Mesodermal cell (in vitro differentiated cells): ENCODE measurements around the gene SERPINA9.
"Not testable (repeated sequence)": the region's sequence is repeated elsewhere in the genome, so short reads cannot be mapped to it uniquely, and the experiment has no call there.

Experiments
- H3K27ac ChIP-seq: 2 replicates; pipeline ENCODE4 v1.7.0; 2013; ENCODE audit warnings: mild to moderate bottlenecking, low read depth, low read length, moderate library complexity; ENCODE audit not compliant: severe bottlenecking
- H3K36me3 ChIP-seq: 2 replicates; pipeline ENCODE4 v1.7.1; 2013; ENCODE audit warnings: mild to moderate bottlenecking, low read length, moderate library complexity; ENCODE audit not compliant: control insufficient read depth, insufficient read depth
- H3K4me1 ChIP-seq: one replicate; pipeline ENCODE4 v1.7.1; 2013; ENCODE audit warnings: mild to moderate bottlenecking, low read length; ENCODE audit not compliant: insufficient read depth, control insufficient read depth, poor library complexity, severe bottlenecking
- H3K4me3 ChIP-seq: 2 replicates; pipeline ENCODE4 v1.7.0; 2013; ENCODE audit warnings: low read length, control low read depth, mild to moderate bottlenecking; ENCODE audit not compliant: insufficient read depth, poor library complexity, severe bottlenecking; ENCODE audit errors: extremely low read depth
- H3K9me3 ChIP-seq: 2 replicates; pipeline ENCODE4 v1.7.1; 2013; ENCODE audit warnings: mild to moderate bottlenecking, low read length, moderate library complexity; ENCODE audit not compliant: control insufficient read depth
- WGBS, 2 experiments: methylation state at CpG; one replicate each; pipeline ENCODE4 v1.1.5; 2013; ENCODE audit warnings: missing lambda C conversion rate in 2 of 2; ENCODE audit not compliant: insufficient coverage in 2 of 2; 5-methylcytosine and 5-hydroxymethylcytosine counted together

Gene SERPINA9

GRCh38 chr14:94486883-94487282 is 10.9 kb upstream of the SERPINA9 start:
- Histone ChIP-seq H3K4me3 (no peak overlapping the region), H3K9me3 (no peaks in the 10 kb centered on the region), H3K4me1 (no peaks in the 10 kb centered on the region), H3K36me3 (no peaks in the 10 kb centered on the region), H3K27ac (no peak overlapping the region)
- WGBS, 2 experiments, result 51 to 76% methylated on average over 2 to 3 of the region's 5 CpGs

- Histone ChIP-seq H3K4me3 (peak overlapping the region; percentile 19), H3K36me3 (no peaks in the 10 kb centered on the region)
- WGBS, 2 experiments, result 23 to 27% methylated on average over 24 of the region's 26 CpGs
Measured at GRCh38 chr14:94485944-94486841, 10.2 kb upstream of the SERPINA9 start.

GRCh38 chr14:94484481-94484880 is 8.5 kb upstream of the SERPINA9 start:
- no peak overlapping the region for H3K4me3 ChIP-seq
- no peaks in the 10 kb centered on the region for H3K9me3 ChIP-seq
- peaks cover 3% of the 10 kb centered on the region for H3K4me1 ChIP-seq
- no peak overlapping the region for H3K27ac ChIP-seq
- no peaks in the 10 kb centered on the region for H3K36me3 ChIP-seq
- WGBS, 2 experiments, result 87 to 100% methylated on average over 1 to 2 of the region's 5 CpGs

More at GRCh38 chr14:94485944-94486841, 10.2 kb upstream of the SERPINA9 start:
- no peak overlapping the region for H3K27ac ChIP-seq
- H3K4me1 ChIP-seq, result peaks cover 3% of the 10 kb centered on the region
- H3K9me3 ChIP-seq, result no peaks in the 10 kb centered on the region

- H3K9me3 ChIP-seq, result peaks cover 5% of the 10 kb centered on the region
- no peak overlapping the region for H3K27ac ChIP-seq
- 82 to 92% methylated on average over 3 to 5 of the region's 7 CpGs for WGBS, 2 experiments
- H3K36me3 ChIP-seq, result no peaks in the 10 kb centered on the region
- no peak overlapping the region for H3K4me3 ChIP-seq
- H3K4me1 ChIP-seq, result peaks cover 3% of the 10 kb centered on the region
Measured at GRCh38 chr14:94483729-94484275, 7.8 kb upstream of the SERPINA9 start.

GRCh38 chr14:94483071-94483451 is 7.1 kb upstream of the SERPINA9 start:
- 89 to 94% methylated on average over 10 of the region's 10 CpGs for WGBS, 2 experiments
- no peaks in the 10 kb centered on the region for H3K36me3 ChIP-seq
- H3K4me1 ChIP-seq, result peaks cover 3% of the 10 kb centered on the region
- peaks cover 9% of the 10 kb centered on the region for H3K9me3 ChIP-seq
- H3K4me3 ChIP-seq, result no peak overlapping the region
- H3K27ac ChIP-seq, result no peak overlapping the region

GRCh38 chr14:94482132-94483070 is 6.4 kb upstream of the SERPINA9 start:
- not testable (repeated sequence) for H3K36me3 ChIP-seq, H3K4me3 ChIP-seq, H3K27ac ChIP-seq, H3K4me1 ChIP-seq
- 93 to 100% methylated on average over 2 to 8 of the region's 10 CpGs for WGBS, 2 experiments
- peaks cover 11% of the 10 kb centered on the region for H3K9me3 ChIP-seq

- Histone ChIP-seq H3K4me3 (no peak overlapping the region), H3K27ac (no peak overlapping the region), H3K36me3 (no peaks in the 10 kb centered on the region), H3K4me1 (peaks cover 3% of the 10 kb centered on the region), H3K9me3 (peaks cover 11% of the 10 kb centered on the region)
- 90 to 97% methylated on average over 5 of the region's 5 CpGs for WGBS, 2 experiments
Measured at GRCh38 chr14:94481468-94482131, 5.6 kb upstream of the SERPINA9 start.

GRCh38 chr14:94480809-94481208 is 4.8 kb upstream of the SERPINA9 start:
- Histone ChIP-seq H3K4me3 (no peak overlapping the region), H3K36me3 (no peaks in the 10 kb centered on the region), H3K4me1 (peaks cover 3% of the 10 kb centered on the region), H3K9me3 (peaks cover 11% of the 10 kb centered on the region), H3K27ac (no peak overlapping the region)
- WGBS, 2 experiments, result 36 to 66% methylated on average over 2 of the region's 2 CpGs

GRCh38 chr14:94478420-94478819 is 2.4 kb upstream of the SERPINA9 start:
- H3K9me3 ChIP-seq, result peaks cover 11% of the 10 kb centered on the region
- no peaks in the 10 kb centered on the region for H3K36me3 ChIP-seq
- no peak overlapping the region for H3K4me3 ChIP-seq
- no peak overlapping the region for H3K27ac ChIP-seq
- peaks cover 3% of the 10 kb centered on the region for H3K4me1 ChIP-seq

GRCh38 chr14:94474581-94475031 is 1.4 kb downstream of the SERPINA9 start:
- no peak overlapping the region for H3K4me3 ChIP-seq
- WGBS, 2 experiments, result 77 to 91% methylated on average over 3 to 7 of the region's 7 CpGs

More at GRCh38 chr14:94474581-94475031, 1.4 kb downstream of the SERPINA9 start:
- no peaks in the 10 kb centered on the region for H3K4me1 ChIP-seq
- peaks cover 11% of the 10 kb centered on the region for H3K9me3 ChIP-seq
- H3K27ac ChIP-seq, result no peak overlapping the region
- no peaks in the 10 kb centered on the region for H3K36me3 ChIP-seq
